Kidney capillary endothelial cell (primary cell): ENCODE results near the gene CSNK1A1L.
A peak's percentile ranks its signal among the peaks of the same experiment; 100 is the strongest.
"Not testable (repeated sequence)": the region's sequence is repeated elsewhere in the genome, so short reads cannot be mapped to it uniquely, and the experiment has no call there.

ENCODE experiments used
- DNase-seq: peaks from one replicate; pipeline ENCODE4 v3.0.0-alpha.2; 2018; ENCODE audit warnings: low spot score

CSNK1A1L gene

GRCh38 chr13:37058910-37059847 lies 46.3 kb downstream of the CSNK1A1L start, which contains the start of gene SUPT20H:
TSS of gene SUPT20H (minus strand) at chr13:37059688. CDS start at chr13:37051490, 8,198 bp downstream.
- peak; percentile 87 for DNase-seq

- not testable (repeated sequence) for DNase-seq
Measured at GRCh38 chr13:37056228-37056627, 49.2 kb downstream of the CSNK1A1L start.
